ENCODE measurements around the gene SPIN2A. TPM values are rescaled to one million over a fixed set of nuclear protein-coding genes. Genes with fewer than 3 reads are reported as not detected.
"Not testable (repeated sequence)": the region's sequence is repeated elsewhere in the genome, so short reads cannot be mapped to it uniquely, and the experiment has no call there.

SPIN2A gene
- total RNA-seq, 4 donors from 2014 or later, result 1.5 to 2.0 (median 1.7) TPM; not detected in 1

DNA sequence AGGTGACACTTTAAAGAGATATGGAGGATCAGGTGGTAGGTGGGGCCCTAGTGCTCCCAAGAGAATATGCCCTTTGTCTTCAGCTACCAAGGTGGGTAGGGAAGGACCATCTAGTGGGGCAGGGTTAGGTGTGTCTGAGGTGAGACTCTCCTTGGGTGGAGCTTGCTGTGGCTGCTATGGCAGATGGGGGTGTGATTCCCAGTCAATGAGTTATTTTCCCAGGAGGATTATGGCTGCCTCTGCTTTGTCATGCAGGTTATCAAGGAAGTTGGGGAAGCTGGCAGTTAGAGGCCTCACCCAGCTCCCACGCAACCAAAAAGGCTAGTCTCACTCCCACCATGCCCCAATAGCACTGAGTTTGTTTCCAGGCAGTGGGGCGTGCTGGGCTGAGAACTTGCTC is 18.0 kb upstream of the SPIN2A start:
- no peak for DNase-seq (ENCODE audit: low spot score in 2 of 2)
- Histone ChIP-seq H3K4me3 (no peak overlapping the region), H3K27me3 (no peaks in the 10 kb centered on the region), H3K36me3 (no peaks in the 10 kb centered on the region), H3K27ac (no peak overlapping the region), H3K9me3 (peaks cover 0 to 21% (median 0%) of the 10 kb centered on the region in 4 donors), H3K4me1 (no peaks in the 10 kb centered on the region)
- TF ChIP-seq POLR2A (IDR thresholded peaks at IDR 0.05) (no peak), EP300 (IDR thresholded peaks at IDR 0.05) (no peak)
- TF ChIP-seq, protein P1, sequence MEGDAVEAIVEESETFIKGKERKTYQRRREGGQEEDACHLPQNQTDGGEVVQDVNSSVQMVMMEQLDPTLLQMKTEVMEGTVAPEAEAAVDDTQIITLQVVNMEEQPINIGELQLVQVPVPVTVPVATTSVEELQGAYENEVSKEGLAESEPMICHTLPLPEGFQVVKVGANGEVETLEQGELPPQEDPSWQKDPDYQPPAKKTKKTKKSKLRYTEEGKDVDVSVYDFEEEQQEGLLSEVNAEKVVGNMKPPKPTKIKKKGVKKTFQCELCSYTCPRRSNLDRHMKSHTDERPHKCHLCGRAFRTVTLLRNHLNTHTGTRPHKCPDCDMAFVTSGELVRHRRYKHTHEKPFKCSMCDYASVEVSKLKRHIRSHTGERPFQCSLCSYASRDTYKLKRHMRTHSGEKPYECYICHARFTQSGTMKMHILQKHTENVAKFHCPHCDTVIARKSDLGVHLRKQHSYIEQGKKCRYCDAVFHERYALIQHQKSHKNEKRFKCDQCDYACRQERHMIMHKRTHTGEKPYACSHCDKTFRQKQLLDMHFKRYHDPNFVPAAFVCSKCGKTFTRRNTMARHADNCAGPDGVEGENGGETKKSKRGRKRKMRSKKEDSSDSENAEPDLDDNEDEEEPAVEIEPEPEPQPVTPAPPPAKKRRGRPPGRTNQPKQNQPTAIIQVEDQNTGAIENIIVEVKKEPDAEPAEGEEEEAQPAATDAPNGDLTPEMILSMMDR (IDR thresholded peaks at IDR 0.05), result no peak
- WGBS, 2 donors, result 81 to 94% methylated on average over 2 of the region's 2 CpGs

DNA sequence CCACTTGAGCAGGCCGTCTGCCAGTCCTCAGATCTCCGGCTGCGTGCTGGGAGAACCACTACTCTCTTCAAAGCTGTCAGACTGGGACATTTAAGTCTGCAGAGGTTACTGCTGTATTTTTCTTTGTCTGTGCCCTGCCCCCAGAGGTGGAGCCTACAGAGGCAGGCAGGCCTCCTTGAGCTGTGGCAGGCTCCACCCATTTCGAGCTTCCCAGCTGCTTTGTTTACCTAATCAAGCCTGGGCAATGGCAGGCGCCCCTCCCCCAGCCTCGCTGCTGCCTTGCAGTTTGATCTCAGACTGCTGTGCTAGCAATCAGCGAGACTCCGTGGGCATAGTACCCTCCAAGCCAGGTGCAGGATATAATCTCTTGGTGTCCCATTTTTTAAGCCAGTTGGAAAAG is 15.0 kb upstream of the SPIN2A start:
- H3K27ac ChIP-seq; H3K27me3 ChIP-seq; DNase-seq (ENCODE audit: low spot score in 2 of 2); H3K4me1 ChIP-seq; H3K36me3 ChIP-seq; H3K4me3 ChIP-seq: not testable (repeated sequence)
- peaks cover 0 to 21% (median 0%) of the 10 kb centered on the region in 4 donors for H3K9me3 ChIP-seq
- WGBS, 2 donors, result 83 to 89% methylated on average over 3 to 8 of the region's 8 CpGs

DNA sequence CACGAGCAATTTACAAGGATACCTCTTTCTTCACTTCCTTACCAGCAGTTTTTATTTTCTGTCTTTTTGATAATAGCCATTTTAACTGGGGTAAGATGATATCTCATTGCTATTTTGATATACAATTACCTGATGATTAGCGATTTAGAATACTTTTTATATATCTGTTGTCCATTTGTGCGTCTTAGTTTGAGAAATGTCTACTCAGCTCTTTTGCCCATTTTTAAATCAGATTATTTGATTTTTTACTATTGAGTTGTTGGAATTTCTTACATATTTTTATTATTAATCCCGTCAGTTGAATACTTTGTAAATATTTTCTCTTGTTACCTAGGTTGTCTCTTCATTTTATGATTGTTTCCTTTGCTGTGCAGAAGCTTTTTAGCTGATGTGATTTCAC is 1.5 kb upstream of the SPIN2A start:
- TF ChIP-seq, protein P1 (IDR thresholded peaks at IDR 0.05), result no peak
- TF ChIP-seq POLR2A (IDR thresholded peaks at IDR 0.05) (no peak), EP300 (IDR thresholded peaks at IDR 0.05) (no peak)

GRCh38 chrX:57137501-57137900 is 304 bp upstream of the SPIN2A start:
- no peaks in the 10 kb centered on the region for H3K4me1 ChIP-seq
- H3K4me3 ChIP-seq, result peak overlapping the region in 3 of 4 donors; percentile 8 to 47 (median 32)
- H3K27ac ChIP-seq, result peak overlapping the region in 1 of 4 donors; percentile 52
- 47 to 61% methylated on average over 1 of the region's 1 CpG for WGBS, 2 donors
- H3K36me3 ChIP-seq, result no peaks in the 10 kb centered on the region
- H3K9me3 ChIP-seq, result no peaks in the 10 kb centered on the region
- TF ChIP-seq, protein P1 (IDR thresholded peaks at IDR 0.05), result no peak
- TF ChIP-seq POLR2A (IDR thresholded peaks at IDR 0.05) (no peak), EP300 (IDR thresholded peaks at IDR 0.05) (no peak)
- no peak for DNase-seq (ENCODE audit: low spot score in 2 of 2)
- no peaks in the 10 kb centered on the region for H3K27me3 ChIP-seq

More for the DNA sequence above, 1.5 kb upstream of the SPIN2A start:
- Histone ChIP-seq H3K4me3 (no peak overlapping the region), H3K9me3 (no peaks in the 10 kb centered on the region), H3K4me1 (no peaks in the 10 kb centered on the region), H3K27ac (no peak overlapping the region), H3K36me3 (no peaks in the 10 kb centered on the region), H3K27me3 (no peaks in the 10 kb centered on the region)
- no peak for DNase-seq (ENCODE audit: low spot score in 2 of 2)
- 73 to 97% methylated on average over 4 of the region's 4 CpGs for WGBS, 2 donors

DNA sequence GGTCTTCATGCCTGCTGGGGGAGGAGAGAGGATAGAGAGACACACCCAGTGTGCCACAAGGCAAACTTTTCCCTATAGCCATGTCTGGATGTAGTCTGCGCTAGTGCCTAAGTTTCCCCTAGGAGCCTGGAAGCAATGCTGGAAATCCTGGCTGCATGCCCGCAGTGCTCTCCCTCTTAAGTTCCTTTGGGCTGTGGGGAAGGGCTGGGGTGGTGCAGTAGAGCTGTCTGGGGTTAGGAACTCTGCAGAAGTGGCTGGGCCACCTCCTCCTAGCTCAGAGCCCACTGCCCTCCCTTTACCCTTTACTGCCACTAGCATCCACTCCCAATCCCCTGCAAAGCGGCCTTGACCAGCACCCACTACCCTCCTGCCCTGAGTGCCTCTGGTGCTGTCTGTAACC is 608 bp downstream of the SPIN2A start:
- not testable (repeated sequence) for H3K36me3 ChIP-seq; DNase-seq (ENCODE audit: low spot score in 2 of 2); H3K9me3 ChIP-seq; H3K27ac ChIP-seq; H3K4me1 ChIP-seq; H3K27me3 ChIP-seq
- peak overlapping the region in 1 of 4 donors; percentile 47 for H3K4me3 ChIP-seq
- 55 to 65% methylated on average over 1 of the region's 3 CpGs for WGBS, 2 donors

DNA sequence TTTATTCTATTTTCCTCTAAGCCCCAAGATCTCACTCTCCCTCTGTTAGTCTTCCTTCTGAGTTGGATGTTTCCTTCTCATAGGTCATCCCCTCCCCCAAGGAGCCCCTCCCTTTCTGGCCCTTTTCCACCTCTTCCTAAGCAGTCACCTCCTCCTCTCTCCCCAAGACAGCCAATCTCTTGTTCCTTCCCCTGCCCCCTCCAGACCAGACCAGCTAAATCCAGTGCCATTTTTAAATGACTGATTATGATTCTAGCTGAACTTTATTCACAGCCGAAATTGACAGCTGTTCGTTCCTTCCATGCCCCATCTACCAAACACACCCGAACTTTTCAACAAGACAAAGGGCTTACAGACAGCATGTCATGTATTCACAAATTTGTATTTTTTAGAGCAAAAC is 1.9 kb downstream of the SPIN2A start:
- no peak for TF ChIP-seq POLR2A (IDR thresholded peaks at IDR 0.05)
- no peak for TF ChIP-seq EP300 (IDR thresholded peaks at IDR 0.05)
- TF ChIP-seq, protein P1 (IDR thresholded peaks at IDR 0.05), result no peak
- DNase-seq (ENCODE audit: low spot score in 2 of 2), result no peak
- H3K4me3 ChIP-seq, result no peak overlapping the region
- H3K27ac ChIP-seq, result no peak overlapping the region
- H3K36me3 ChIP-seq, result no peaks in the 10 kb centered on the region
- WGBS, 2 donors, result 54 to 69% methylated on average over 3 of the region's 3 CpGs
- H3K4me1 ChIP-seq, result no peaks in the 10 kb centered on the region
- no peaks in the 10 kb centered on the region for H3K27me3 ChIP-seq
- H3K9me3 ChIP-seq, result no peaks in the 10 kb centered on the region
